Heart left ventricle (tissue), 13 donors: ENCODE data around the gene ZNF254.

Source experiments
- CTCF ChIP-seq, 12 donors: fragments of 200-600 bp; sonication (generic) in 4 of 12; IDR thresholded peaks; one replicate each; pipeline versions ENCODE4 v1.5.0 to v1.8.0; 2018 to 2022; ENCODE audit warnings: antibody characterized with exemption in 12 of 12, mild to moderate bottlenecking in 5 of 12
- POLR2A ChIP-seq, 2 donors: fragments of 450-650 bp; IDR thresholded peaks; one replicate each; pipeline ENCODE4 v1.6.1; 2017; ENCODE audit warnings: antibody characterized with exemption in 2 of 2, mild to moderate bottlenecking in 2 of 2, moderate library complexity in 2 of 2
- donor health status: ischemic (EF 13 %, LVEDD 7.1; RV severe dilation, severe dysfunction).
- donor health status: DM: no; HTN: yes; CAD: no.
- donor health status: DM: no; HTN: no; CAD: no.
- donor health status: ischemic (EF 25% LVEDD 6.9; RV normal size, moderate dysfunction).
- donor health status: ischemic (EF 25% LVEDD 5.7; RV mildly dilated, moderate dysfunction).
- donor health status: ischemic (EF 35%, LVEDD 5.7; RV mildly dilated, moderate dysfunction).
- donor health status: nonischemic (EF 11% LVEDD 7.7; RV severe dilation, severe dysfunction).
- donor health status: DM: yes; HTN: yes; CAD: no.
- donor health status: PGD.
- donor health status: ischemic (EF 29% LVEDD 5.4; RV normal size, mild dysfunction).
- donor health status: nonischemic (EF 23%, LVEDD 6.1; RV moderate dilation, normal function).

DNA sequence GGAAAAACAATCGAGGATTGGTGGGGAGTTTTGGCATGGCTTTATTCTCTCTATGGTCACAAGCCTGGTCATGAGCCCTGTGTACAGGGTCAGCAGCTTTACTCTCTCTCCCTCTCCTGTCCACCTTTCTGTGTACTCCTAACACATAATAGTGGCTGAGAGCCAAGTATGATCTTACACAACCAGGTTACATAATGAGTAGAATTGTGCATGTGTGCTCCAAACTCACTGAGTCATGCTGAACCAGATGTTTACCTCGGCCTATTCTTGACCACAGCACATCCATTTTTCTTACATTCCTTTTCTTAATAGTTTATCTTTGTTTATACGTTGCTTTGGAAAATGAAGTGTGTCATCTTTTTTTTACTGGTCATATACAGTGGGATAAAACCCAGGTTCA is 53.1 kb downstream of the ZNF254 start:
- no peak for TF ChIP-seq CTCF (IDR thresholded peaks at IDR 0.05)
- TF ChIP-seq POLR2A (IDR thresholded peaks at IDR 0.05) = no peak
